ENCODE data around the gene STARD6. TPM values are rescaled to one million over a fixed set of nuclear protein-coding genes. Genes with fewer than 3 reads are reported as not detected.

STARD6 gene
- total RNA-seq, 1 experiment from 2014 or later: not detected

DNA sequence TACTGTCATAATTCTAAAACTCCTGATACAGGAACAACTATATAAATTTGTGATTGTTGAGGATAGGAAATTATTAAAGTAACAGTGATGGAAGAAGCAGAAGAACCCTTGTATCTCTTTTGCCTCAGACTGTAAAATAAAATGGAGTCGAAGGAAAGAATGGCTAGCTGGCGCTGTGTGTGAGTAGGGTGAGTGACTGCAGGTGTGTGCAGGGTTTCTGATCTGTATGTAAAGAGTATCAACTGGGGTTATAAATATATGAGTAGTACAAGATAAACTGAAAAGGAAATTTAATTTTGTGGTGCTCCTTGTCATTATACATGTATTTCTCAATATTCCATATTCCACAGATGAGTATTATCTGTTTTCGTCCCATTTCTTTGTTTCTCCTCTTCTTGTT, 73.1 kb downstream of the STARD6 start:
- Histone ChIP-seq H2BK120ac (ENCODE audit: low read depth, low read length, poor library complexity, severe bottlenecking) (no peak overlapping the region), H2BK5ac (ENCODE audit: insufficient read length, low read length) (no peak overlapping the region), H2BK12ac (ENCODE audit: insufficient read length, low read depth, low read length) (no peak overlapping the region), H3T11ph (ENCODE audit: low read length) (no peak overlapping the region), H3K23me2 (ENCODE audit: insufficient read length, low read depth, low read length, poor library complexity, severe bottlenecking) (no peaks in the 10 kb centered on the region), H3K4me2 (ENCODE audit: insufficient read depth, insufficient read length, low read length) (no peak overlapping the region), H4K91ac (ENCODE audit: insufficient read length, low read depth, low read length) (no peak overlapping the region), H3K56ac (ENCODE audit: insufficient read length, low read depth, low read length) (no peak overlapping the region), H3K9ac (ENCODE audit: extremely low read depth, insufficient read length, low read length) (no peak overlapping the region), H3K9me3 (ENCODE audit: control insufficient read depth, low read depth, low read length) (no peaks in the 10 kb centered on the region), H2BK20ac (ENCODE audit: low read depth, low read length, poor library complexity, severe bottlenecking) (no peak overlapping the region), H4K8ac (replicated peaks; ENCODE audit: insufficient read length, low read depth, low read length) (no peak overlapping the region), H4K20me1 (ENCODE audit: control insufficient read depth, insufficient read depth, insufficient read length) (no peaks in the 10 kb centered on the region), H2BK15ac (ENCODE audit: low read depth, low read length) (no peak overlapping the region), H3K27me3 (ENCODE audit: insufficient read depth, low read length) (no peaks in the 10 kb centered on the region), H3K27ac (ENCODE audit: insufficient read length, low read depth, low read length) (no peak overlapping the region), H3K79me2 (ENCODE audit: insufficient read depth, low read length) (no peaks in the 10 kb centered on the region), H3K23ac (ENCODE audit: insufficient read length, low read depth, low read length) (no peak overlapping the region), H4K5ac (ENCODE audit: insufficient read length, low read depth, low read length) (no peak overlapping the region), H3K18ac (ENCODE audit: insufficient read length, low read depth, low read length) (no peak overlapping the region), H2AK5ac (ENCODE audit: insufficient read length, low read length) (no peak overlapping the region), H3K4ac (ENCODE audit: low read depth, low read length) (no peak overlapping the region), H2AFZ (ENCODE audit: low read length) (no peak overlapping the region), H3K79me1 (ENCODE audit: insufficient read depth, low read depth, low read length, poor library complexity, severe bottlenecking) (no peaks in the 10 kb centered on the region), H3K14ac (ENCODE audit: insufficient read depth, low read length) (no peak overlapping the region), H3K4me1 (ENCODE audit: insufficient read depth, low read length) (peaks cover 2% of the 10 kb centered on the region; the same call in 1 of the 2 replicates)
- peaks cover 0 to 6% of the 10 kb centered on the region in 2 experiments; a peak in 2 of 5 replicates for H3K9me3 Mint-ChIP-seq
- peaks cover 9 to 11% of the 10 kb centered on the region in 2 experiments for H3K4me1 Mint-ChIP-seq
- TF ChIP-seq, protein P1, sequence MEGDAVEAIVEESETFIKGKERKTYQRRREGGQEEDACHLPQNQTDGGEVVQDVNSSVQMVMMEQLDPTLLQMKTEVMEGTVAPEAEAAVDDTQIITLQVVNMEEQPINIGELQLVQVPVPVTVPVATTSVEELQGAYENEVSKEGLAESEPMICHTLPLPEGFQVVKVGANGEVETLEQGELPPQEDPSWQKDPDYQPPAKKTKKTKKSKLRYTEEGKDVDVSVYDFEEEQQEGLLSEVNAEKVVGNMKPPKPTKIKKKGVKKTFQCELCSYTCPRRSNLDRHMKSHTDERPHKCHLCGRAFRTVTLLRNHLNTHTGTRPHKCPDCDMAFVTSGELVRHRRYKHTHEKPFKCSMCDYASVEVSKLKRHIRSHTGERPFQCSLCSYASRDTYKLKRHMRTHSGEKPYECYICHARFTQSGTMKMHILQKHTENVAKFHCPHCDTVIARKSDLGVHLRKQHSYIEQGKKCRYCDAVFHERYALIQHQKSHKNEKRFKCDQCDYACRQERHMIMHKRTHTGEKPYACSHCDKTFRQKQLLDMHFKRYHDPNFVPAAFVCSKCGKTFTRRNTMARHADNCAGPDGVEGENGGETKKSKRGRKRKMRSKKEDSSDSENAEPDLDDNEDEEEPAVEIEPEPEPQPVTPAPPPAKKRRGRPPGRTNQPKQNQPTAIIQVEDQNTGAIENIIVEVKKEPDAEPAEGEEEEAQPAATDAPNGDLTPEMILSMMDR (conservative IDR thresholded peaks at IDR 0.05): no peak
- H3K36me3 Mint-ChIP-seq (ENCODE audit: insufficient read depth in 1 of 3, low read depth in 3 of 3): peaks cover 34 to 76% (median 63%) of the 10 kb centered on the region in 3 experiments
- no peak for DNase-seq
- WGBS (ENCODE audit: extremely low coverage, insufficient read length, low lambda C conversion rate): no CpG with 5 or more reads among the region's 3 CpGs
- H3K27ac Mint-ChIP-seq: peak overlapping the region in 1 of 3 experiments; percentile 53; a peak in 2 of 7 replicates
- H3K27me3 Mint-ChIP-seq (ENCODE audit: low read depth): no peaks in the 10 kb centered on the region
- H3K4me3 Mint-ChIP-seq: no peak overlapping the region

Measured in H9 (cell line).